Thyroid gland (tissue), 4 donors: Measurements from ENCODE around the gene GRIK5. TPM values are rescaled to one million over a fixed set of nuclear protein-coding genes. Genes with fewer than 3 reads are reported as not detected.

Experiments used
- DNase-seq, 2 donors: peaks; one replicate each; pipeline ENCODE4 v3.0.0-alpha.2; 2019
- H3K27ac ChIP-seq, 3 donors: fragments of 200-600 bp; sonication (generic); 1 replicate in 2 of 3; 2 replicates in 1 of 3; pipeline ENCODE4 v1.5.1; 2016 to 2019; ENCODE audit warnings: mild to moderate bottlenecking in 1 of 3, moderate library complexity in 1 of 3
- H3K27me3 ChIP-seq: fragments of 200-600 bp; sonication (generic); one replicate; pipeline ENCODE4 v1.5.1; 2019
- H3K36me3 ChIP-seq, 2 donors: fragments of 200-600 bp; sonication (generic); one replicate each; pipeline ENCODE4 v1.5.1; 2016 to 2019
- H3K4me1 ChIP-seq, 2 donors: fragments of 200-600 bp; sonication (generic); one replicate each; pipeline ENCODE4 v1.5.1; 2017 to 2019
- H3K4me3 ChIP-seq, 3 donors: fragments of 200-600 bp; sonication (generic); replicated peaks in 1 of 3; 1 replicate in 2 of 3; 2 replicates in 1 of 3; pipeline ENCODE4 v1.5.1; 2016; ENCODE audit warnings: mild to moderate bottlenecking in 1 of 3
- H3K9me3 ChIP-seq: fragments of 200-600 bp; sonication (generic); one replicate; pipeline ENCODE4 v1.5.1; 2017
- CTCF ChIP-seq, 6 experiments: fragments of 200-600 bp in 3 of 6; fragments of 450-650 bp in 3 of 6; sonication (generic) in 3 of 6; IDR thresholded peaks; one replicate each; pipeline ENCODE4 v1.5.1; 2016 to 2019; ENCODE audit warnings: antibody characterized with exemption in 6 of 6, mild to moderate bottlenecking in 2 of 6, inconsistent platforms in 1 of 6, moderate library complexity in 1 of 6
- POLR2A ChIP-seq, 2 donors: fragments of 450-650 bp; IDR thresholded peaks; one replicate each; pipeline ENCODE4 v1.6.1; 2017; ENCODE audit warnings: antibody characterized with exemption in 2 of 2, mild to moderate bottlenecking in 2 of 2, moderate library complexity in 1 of 2
- WGBS, 2 donors: methylation state at CpG; one replicate each; pipeline ENCODE4 v1.1.5; 2017; 5-methylcytosine and 5-hydroxymethylcytosine counted together
- intact Hi-C: fragments of 100-400 bp; cut with DNase I; formaldehyde crosslinking; loops from one replicate; pipeline ENCODE4 v1.15.1; 2023
- total RNA-seq, 4 donors: library from RNA; depleted of rRNA; stranded (reverse); fragments of >200 nt; gene quantifications; one replicate each; pipeline ENCODE4 v1.2.3, GENCODE V29; 2016

The GRIK5 gene
- total RNA-seq, 4 donors from 2014 or later: 12.0 to 24.2 (median 20.1) TPM

GRCh38 chr19:42028304-42029216 lies 41.4 kb downstream of the GRIK5 start:
- no peaks in the 10 kb centered on the region for H3K36me3 ChIP-seq
- peaks cover 10 to 11% of the 10 kb centered on the region in 2 donors for H3K4me1 ChIP-seq
- no peaks in the 10 kb centered on the region for H3K27me3 ChIP-seq
- intact Hi-C loops: no loop called here
- 62 to 63% methylated on average over 8 of the region's 8 CpGs for WGBS, 2 donors
- no peak overlapping the region for H3K4me3 ChIP-seq
- no peaks in the 10 kb centered on the region for H3K9me3 ChIP-seq
- H3K27ac ChIP-seq: no peak overlapping the region
- no peak for DNase-seq
- no peak for TF ChIP-seq POLR2A (IDR thresholded peaks at IDR 0.05)
- peak in 1 of 6 experiments; percentile 24 for TF ChIP-seq CTCF (IDR thresholded peaks at IDR 0.05)

DNA sequence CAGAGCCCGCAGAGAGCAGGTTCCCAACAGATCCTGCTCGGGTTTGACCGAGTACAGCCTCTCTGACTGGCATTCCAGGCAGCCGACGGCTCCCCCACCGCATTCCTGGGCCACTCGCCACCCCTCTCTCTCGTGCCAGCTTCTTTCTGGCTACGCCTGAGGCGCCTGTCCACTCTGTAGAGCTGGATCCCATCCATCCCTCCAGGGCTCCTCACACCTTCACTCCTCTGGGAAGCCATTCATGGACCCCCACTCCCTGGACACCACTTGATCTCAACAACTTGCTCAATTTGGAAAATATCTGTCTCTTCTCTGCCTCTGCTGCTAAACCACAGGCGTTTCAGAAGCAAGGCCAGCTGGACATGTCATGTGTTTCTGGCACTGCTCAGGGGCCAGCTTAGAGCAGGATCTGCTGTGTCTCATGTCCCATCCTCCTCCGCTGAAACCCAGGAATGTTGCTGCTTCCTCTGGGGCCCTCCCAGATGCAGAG lies 45.3 kb downstream of the GRIK5 start:
- H3K9me3 ChIP-seq: no peaks in the 10 kb centered on the region
- no peaks in the 10 kb centered on the region for H3K36me3 ChIP-seq
- WGBS, 2 donors: 14 to 67% methylated on average over 10 to 12 of the region's 12 CpGs
- H3K4me1 ChIP-seq: peaks cover 10 to 11% of the 10 kb centered on the region in 2 donors
- DNase-seq: peak; percentile 54 to 85
- H3K4me3 ChIP-seq: no peak overlapping the region
- intact Hi-C loops: no loop called here
- H3K27ac ChIP-seq: peak overlapping the region in 1 of 3 donors; percentile 10
- TF ChIP-seq CTCF (IDR thresholded peaks at IDR 0.05): no peak
- TF ChIP-seq POLR2A (IDR thresholded peaks at IDR 0.05): no peak
- H3K27me3 ChIP-seq: no peaks in the 10 kb centered on the region

GRCh38 chr19:42023943-42024260 lies 46.1 kb downstream of the GRIK5 start:
- Histone ChIP-seq H3K9me3 (no peaks in the 10 kb centered on the region), H3K4me3 (no peak overlapping the region), H3K4me1 (peaks cover 10 to 11% of the 10 kb centered on the region in 2 donors), H3K27me3 (no peaks in the 10 kb centered on the region), H3K36me3 (no peaks in the 10 kb centered on the region), H3K27ac (no peak overlapping the region)
- no peak for TF ChIP-seq POLR2A (IDR thresholded peaks at IDR 0.05)
- TF ChIP-seq CTCF (IDR thresholded peaks at IDR 0.05): no peak
- WGBS, 2 donors: 84 to 94% methylated on average over 4 of the region's 4 CpGs
- intact Hi-C loops: no loop called here
- no peak for DNase-seq

GRCh38 chr19:42023121-42023942 lies 46.7 kb downstream of the GRIK5 start:
- no peak overlapping the region for H3K27ac ChIP-seq
- WGBS, 2 donors: 78 to 83% methylated on average over 17 of the region's 17 CpGs
- DNase-seq: no peak

More at GRCh38 chr19:42023121-42023942, 46.7 kb downstream of the GRIK5 start:
- peaks cover 10 to 11% of the 10 kb centered on the region in 2 donors for H3K4me1 ChIP-seq
- H3K27me3 ChIP-seq: no peaks in the 10 kb centered on the region
- intact Hi-C loops: no loop called here
- H3K36me3 ChIP-seq: no peaks in the 10 kb centered on the region
- H3K9me3 ChIP-seq: no peaks in the 10 kb centered on the region
- no peak overlapping the region for H3K4me3 ChIP-seq
- TF ChIP-seq CTCF (IDR thresholded peaks at IDR 0.05) (no peak), POLR2A (IDR thresholded peaks at IDR 0.05) (no peak)
